Mesothelial cell of epicardium (in vitro differentiated cells): ENCODE data around the gene HID1. TPM values are rescaled to one million over a fixed set of nuclear protein-coding genes. Genes with fewer than 3 reads are reported as not detected.

Source experiments
- DNase-seq, 2 experiments: peaks; one replicate each; pipeline ENCODE4 v3.0.0; 2021; ENCODE audit warnings: low spot score in 2 of 2; ENCODE audit not compliant: unreplicated experiment in 2 of 2
- H3K27ac Mint-ChIP-seq: 2 replicates; pipeline ENCODE4 v1.8.0; 2021; ENCODE audit warnings: mixed read lengths
- H3K27me3 Mint-ChIP-seq: 2 replicates; pipeline ENCODE4 v1.8.0; 2021; ENCODE audit warnings: low read depth, mixed read lengths
- H3K36me3 Mint-ChIP-seq: 2 replicates; pipeline ENCODE4 v1.8.0; 2021; ENCODE audit warnings: mixed read lengths
- H3K4me1 Mint-ChIP-seq: 2 replicates; pipeline ENCODE4 v1.8.0; 2021; ENCODE audit warnings: mixed read lengths
- H3K4me3 Mint-ChIP-seq: 2 replicates; pipeline ENCODE4 v1.8.0; 2021; ENCODE audit warnings: mild to moderate bottlenecking, moderate library complexity, mixed read lengths
- H3K9me3 Mint-ChIP-seq: 2 replicates; pipeline ENCODE4 v1.8.0; 2021; ENCODE audit warnings: mixed read lengths
- total RNA-seq: library from RNA; stranded (reverse); gene quantifications from 3 replicates; pipeline ENCODE4 v1.2.1, GENCODE V29; 2021
- TF ChIP-seq, protein P1 (sequence below): fragments of 200-600 bp; sonication (generic); IDR thresholded peaks from one replicate; pipeline ENCODE4 v1.5.0; 2021; ENCODE audit warnings: antibody characterized with exemption; ENCODE audit not compliant: unreplicated experiment

HID1 gene
- total RNA-seq, 1 donor from 2014 or later, result 50.7 TPM

DNA sequence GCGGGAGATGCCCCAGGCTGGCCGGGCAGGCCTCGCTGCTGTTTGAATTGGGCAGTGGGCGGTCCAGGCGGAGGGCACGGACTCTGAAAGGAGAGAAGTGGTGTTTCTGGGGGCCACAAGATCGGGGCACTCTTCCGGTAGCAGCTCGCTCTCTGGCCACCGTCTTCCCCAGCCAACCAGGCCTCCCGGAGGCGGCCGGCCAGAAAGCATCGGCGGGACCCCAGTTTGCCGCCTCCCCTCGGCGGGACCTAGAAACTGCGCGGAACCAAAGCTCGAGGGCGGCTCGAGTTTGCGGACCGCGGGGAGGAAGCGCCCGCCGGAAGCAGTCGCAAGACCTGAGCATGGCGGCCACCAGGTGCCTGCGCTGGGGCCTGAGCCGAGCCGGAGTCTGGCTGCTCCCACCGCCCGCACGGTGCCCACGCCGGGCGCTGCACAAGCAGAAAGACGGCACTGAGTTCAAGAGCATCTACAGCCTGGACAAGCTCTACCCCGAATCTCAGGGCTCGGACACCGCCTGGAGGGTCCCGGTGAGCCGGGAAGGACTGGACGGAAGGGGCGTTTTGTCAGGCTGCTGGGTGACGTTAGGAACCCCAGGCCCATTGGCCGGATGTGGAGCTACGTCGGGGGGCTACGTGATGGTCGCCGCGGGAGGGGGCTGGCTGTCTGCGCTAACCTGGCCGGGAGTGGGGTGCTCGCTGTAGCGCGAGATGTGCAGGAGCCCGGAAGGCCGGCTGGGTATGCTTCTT is 40.0 kb upstream of the HID1 start, which contains the start of gene MRPL58:
TSS of gene MRPL58 (plus strand) at position 325 of the 746 bp plus-strand sequence. CDS start at position 342, 17 bp downstream.
- H3K4me1 Mint-ChIP-seq, result peaks cover 32% of the 10 kb centered on the region
- peak; percentile 68 to 85 for DNase-seq
- no peaks in the 10 kb centered on the region for H3K9me3 Mint-ChIP-seq
- peak within 1 kb of the TSS; percentile 98 for H3K27ac Mint-ChIP-seq
- peaks cover 10% of the 10 kb centered on the region for H3K36me3 Mint-ChIP-seq
- H3K27me3 Mint-ChIP-seq, result no peaks in the 10 kb centered on the region
- H3K4me3 Mint-ChIP-seq, result peak within 1 kb of the TSS; percentile 94
- TF ChIP-seq, protein P1, sequence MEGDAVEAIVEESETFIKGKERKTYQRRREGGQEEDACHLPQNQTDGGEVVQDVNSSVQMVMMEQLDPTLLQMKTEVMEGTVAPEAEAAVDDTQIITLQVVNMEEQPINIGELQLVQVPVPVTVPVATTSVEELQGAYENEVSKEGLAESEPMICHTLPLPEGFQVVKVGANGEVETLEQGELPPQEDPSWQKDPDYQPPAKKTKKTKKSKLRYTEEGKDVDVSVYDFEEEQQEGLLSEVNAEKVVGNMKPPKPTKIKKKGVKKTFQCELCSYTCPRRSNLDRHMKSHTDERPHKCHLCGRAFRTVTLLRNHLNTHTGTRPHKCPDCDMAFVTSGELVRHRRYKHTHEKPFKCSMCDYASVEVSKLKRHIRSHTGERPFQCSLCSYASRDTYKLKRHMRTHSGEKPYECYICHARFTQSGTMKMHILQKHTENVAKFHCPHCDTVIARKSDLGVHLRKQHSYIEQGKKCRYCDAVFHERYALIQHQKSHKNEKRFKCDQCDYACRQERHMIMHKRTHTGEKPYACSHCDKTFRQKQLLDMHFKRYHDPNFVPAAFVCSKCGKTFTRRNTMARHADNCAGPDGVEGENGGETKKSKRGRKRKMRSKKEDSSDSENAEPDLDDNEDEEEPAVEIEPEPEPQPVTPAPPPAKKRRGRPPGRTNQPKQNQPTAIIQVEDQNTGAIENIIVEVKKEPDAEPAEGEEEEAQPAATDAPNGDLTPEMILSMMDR, result peak; percentile 40

DNA sequence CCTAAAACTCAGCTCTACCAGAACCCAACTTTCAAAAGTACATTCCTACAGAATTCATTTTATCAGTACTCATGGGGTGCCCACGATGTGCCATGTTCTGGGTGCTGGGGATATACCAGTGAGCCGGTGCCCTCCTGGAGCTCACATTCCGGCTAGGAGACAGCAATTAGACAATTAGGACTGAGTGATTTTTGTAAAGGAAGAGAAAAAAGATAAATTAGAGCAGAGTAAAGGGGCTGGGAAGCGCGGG is 39.5 kb upstream of the HID1 start:
- H3K9me3 Mint-ChIP-seq, result no peaks in the 10 kb centered on the region
- H3K27me3 Mint-ChIP-seq, result no peaks in the 10 kb centered on the region
- peaks cover 32% of the 10 kb centered on the region for H3K4me1 Mint-ChIP-seq
- H3K36me3 Mint-ChIP-seq, result peaks cover 10% of the 10 kb centered on the region
- peak overlapping the region; percentile 98 for H3K27ac Mint-ChIP-seq
- no peak for DNase-seq
- TF ChIP-seq, protein P1, result no peak
- peak overlapping the region; percentile 94 for H3K4me3 Mint-ChIP-seq

DNA sequence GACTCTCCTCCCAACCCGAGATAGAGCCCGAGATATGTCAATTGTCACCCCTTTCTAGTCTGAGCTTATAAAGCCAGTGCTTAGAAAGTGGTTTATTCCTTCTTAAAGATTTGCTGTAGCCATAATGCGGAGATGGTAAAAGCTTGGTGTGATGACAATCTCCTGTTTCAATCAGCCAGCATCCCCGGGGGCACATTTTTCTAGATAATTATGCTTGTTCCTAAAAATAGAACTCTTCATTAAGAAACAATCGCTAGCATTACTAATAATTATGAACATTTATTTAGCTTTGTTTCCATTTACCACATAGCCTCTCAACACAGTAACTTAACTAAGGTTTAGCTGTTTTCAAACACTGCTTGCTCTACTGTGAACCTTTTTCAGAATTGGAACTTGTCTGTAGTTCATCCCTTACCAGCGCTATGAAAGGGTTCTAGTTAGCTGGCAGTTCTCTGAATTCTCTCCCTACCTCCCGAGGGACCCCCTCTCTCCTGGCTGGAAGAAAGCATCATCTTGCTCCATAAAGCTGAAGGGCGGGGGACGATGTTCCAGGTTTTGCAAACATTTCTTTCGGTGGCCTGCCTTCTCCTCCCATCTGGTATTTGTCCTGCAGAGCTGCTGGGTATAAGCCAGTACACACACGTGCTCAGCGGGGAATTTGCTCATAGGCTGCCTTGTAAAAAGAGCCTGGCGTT is 39.0 kb upstream of the HID1 start:
- peak in 1 of 2 experiments; percentile 52 for DNase-seq
- Mint-ChIP-seq H3K4me3 (peak overlapping the region; percentile 94), H3K27ac (peak overlapping the region; percentile 98), H3K9me3 (no peaks in the 10 kb centered on the region), H3K36me3 (peaks cover 6% of the 10 kb centered on the region), H3K4me1 (peaks cover 32% of the 10 kb centered on the region), H3K27me3 (no peaks in the 10 kb centered on the region)
- TF ChIP-seq, protein P1, result no peak

DNA sequence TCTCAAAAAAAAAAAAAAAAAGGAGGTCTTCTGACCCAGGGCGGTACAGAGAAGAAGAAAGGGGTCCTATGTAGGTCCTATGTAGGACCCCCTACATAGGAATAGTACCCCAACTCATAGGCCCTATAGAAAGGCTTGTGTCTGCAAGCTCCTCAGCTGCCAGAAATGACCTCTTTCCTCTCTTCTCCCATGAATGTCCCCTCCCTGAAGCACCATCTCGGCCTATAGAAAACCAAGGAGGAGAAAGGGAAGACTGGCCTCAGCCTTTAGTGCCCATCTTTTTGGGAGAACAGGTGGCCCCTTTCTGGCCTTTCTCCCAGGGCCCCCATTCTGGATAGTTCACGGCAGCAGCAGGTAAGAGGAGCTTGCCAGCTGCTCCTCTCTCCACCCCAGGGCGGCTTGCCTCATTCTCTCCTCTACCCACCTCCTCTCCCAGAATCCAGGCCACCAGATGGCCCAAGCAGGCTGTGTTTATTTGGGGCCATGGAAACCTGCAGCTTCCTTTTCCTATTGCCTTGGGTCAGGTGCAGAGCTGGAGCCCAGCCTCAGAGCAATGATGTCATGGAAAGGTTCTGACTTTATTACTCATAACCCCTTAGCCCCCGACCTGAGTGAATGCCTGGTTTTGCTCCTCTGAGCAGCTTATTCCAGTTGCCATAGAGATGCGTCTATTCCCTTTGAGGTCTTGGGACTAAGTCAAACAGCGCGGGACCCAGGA is 38.3 kb upstream of the HID1 start:
- Mint-ChIP-seq H3K9me3 (no peaks in the 10 kb centered on the region), H3K36me3 (peaks cover 3% of the 10 kb centered on the region)
- DNase-seq, result no peak

DNA sequence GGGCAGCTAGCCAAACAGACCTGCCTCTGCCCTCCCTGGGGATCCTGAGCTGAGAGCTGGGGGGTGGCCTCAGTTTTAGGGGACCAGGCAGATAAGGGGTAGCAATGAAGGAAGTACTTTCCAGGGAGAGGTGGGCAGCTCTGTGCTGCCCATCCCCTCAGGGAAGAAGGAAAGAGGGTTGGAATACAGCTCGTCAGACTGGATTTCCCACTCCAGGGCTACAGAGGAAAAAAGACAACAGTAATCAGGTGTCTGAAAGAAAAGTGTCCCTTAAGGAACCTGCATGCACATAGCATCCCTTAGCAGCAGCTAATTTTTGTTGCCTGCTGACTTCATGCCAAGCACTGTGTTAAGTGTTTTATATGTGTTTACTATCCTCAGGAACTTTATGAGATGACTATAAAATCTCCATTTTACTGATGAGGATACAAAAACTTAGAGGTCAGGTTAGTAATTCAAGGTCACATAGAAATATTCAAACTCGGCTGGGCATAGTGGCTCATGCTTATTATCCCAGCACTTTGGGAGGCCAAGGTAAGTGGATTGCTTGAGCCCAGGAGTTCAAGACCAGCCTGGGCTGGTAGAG is 36.7 kb upstream of the HID1 start:
- Mint-ChIP-seq H3K36me3 (peaks cover 3% of the 10 kb centered on the region), H3K4me1 (peaks cover 32% of the 10 kb centered on the region), H3K27ac (peak overlapping the region; percentile 86), H3K9me3 (no peaks in the 10 kb centered on the region), H3K27me3 (no peaks in the 10 kb centered on the region), H3K4me3 (no peak overlapping the region)
- no peak for DNase-seq
- TF ChIP-seq, protein P1, result no peak

More for the DNA sequence above, 38.3 kb upstream of the HID1 start:
- TF ChIP-seq, protein P1, result no peak
- Mint-ChIP-seq H3K4me3 (peak overlapping the region; percentile 37), H3K27me3 (no peaks in the 10 kb centered on the region), H3K27ac (peak overlapping the region; percentile 98), H3K4me1 (peaks cover 32% of the 10 kb centered on the region)
